OCI-LY3 (cell line): ENCODE measurements around the gene CUX1.
A peak's percentile ranks its signal among the peaks of the same experiment; 100 is the strongest.

Experiments used
- H2AFZ ChIP-seq: fragments of 200-600, 300-600 bp; shearing (Covaris generic); 2 replicates; pipeline ENCODE4 v1.6.0; 2014; ENCODE audit warnings: antibody characterized with exemption, low read depth, low read length
- H3K27ac ChIP-seq: fragments of 200-600, 300-600 bp; sonication (generic); 2 replicates; pipeline ENCODE4 v1.5.1; 2014; ENCODE audit warnings: mild to moderate bottlenecking, low read length, moderate library complexity, mixed read lengths
- H3K27me3 ChIP-seq: fragments of 200-600, 300-600 bp; sonication (generic); 2 replicates; pipeline ENCODE4 v1.6.1; 2014; ENCODE audit warnings: low read depth, low read length, mixed read lengths
- H3K36me3 ChIP-seq: fragments of 200-600, 300-600 bp; sonication (generic); replicated peaks from 2 replicates; pipeline ENCODE3; 2014; ENCODE audit warnings: low read depth, low read length, mixed read lengths
- H3K4me1 ChIP-seq: fragments of 300-600, 200-600 bp; sonication (generic); 2 replicates; pipeline ENCODE4 v1.6.1; 2014; ENCODE audit warnings: low read length, mixed read lengths
- H3K4me2 ChIP-seq: fragments of 200-600, 300-600 bp; sonication (generic); 2 replicates; pipeline ENCODE4 v1.6.1; 2014; ENCODE audit warnings: low read length, mixed read lengths
- H3K4me3 ChIP-seq: fragments of 300-600, 200-600 bp; sonication (generic); 2 replicates; pipeline ENCODE4 v1.5.1; 2014; ENCODE audit warnings: antibody characterized with exemption, mild to moderate bottlenecking, low read length, moderate library complexity
- H3K79me2 ChIP-seq: fragments of 300-600, 200-600 bp; shearing (Covaris generic); 2 replicates; pipeline ENCODE4 v1.6.1; 2014; ENCODE audit warnings: mild to moderate bottlenecking, low read length, mixed read lengths
- H3K9ac ChIP-seq: fragments of 300-600, 200-600 bp; shearing (Covaris generic); 2 replicates; pipeline ENCODE4 v1.6.0; 2014; ENCODE audit warnings: mild to moderate bottlenecking, low read length, moderate library complexity
- H3K9me3 ChIP-seq: fragments of 200-600, 300-600 bp; shearing (Covaris generic); 2 replicates; pipeline ENCODE4 v1.6.1; 2014; ENCODE audit warnings: low read length, mixed read lengths; ENCODE audit not compliant: insufficient read depth
- H4K20me1 ChIP-seq: fragments of 200-600, 300-600 bp; sonication (generic); 2 replicates; pipeline ENCODE4 v1.6.1; 2016; ENCODE audit warnings: low read length, mixed read lengths; ENCODE audit not compliant: insufficient read depth
- CTCF ChIP-seq: fragments of 200-600, 300-600 bp; sonication (generic); IDR thresholded peaks from 2 replicates; pipeline ENCODE4 v1.5.1; 2014; ENCODE audit warnings: antibody characterized with exemption, low read length, low read depth
- EZH2phosphoT487 ChIP-seq: fragments of 200-600 bp; shearing (Covaris generic); IDR thresholded peaks from 2 replicates; pipeline ENCODE4 v1.6.1; 2018; ENCODE audit warnings: antibody characterized with exemption, mixed run types, low read depth

Gene CUX1

GRCh38 chr7:101879565-101879964, 62.1 kb downstream of the CUX1 start:
- TF ChIP-seq EZH2phosphoT487 (no peak), CTCF (no peak)
- Histone ChIP-seq H3K27me3 (no peaks in the 10 kb centered on the region), H4K20me1 (peaks cover 81% of the 10 kb centered on the region), H3K4me1 (peaks cover 6% of the 10 kb centered on the region), H2AFZ (no peak overlapping the region), H3K4me2 (no peak overlapping the region), H3K79me2 (peaks cover 80% of the 10 kb centered on the region), H3K9me3 (no peaks in the 10 kb centered on the region), H3K27ac (no peak overlapping the region), H3K36me3 (no peaks in the 10 kb centered on the region), H3K4me3 (no peak overlapping the region), H3K9ac (no peak overlapping the region)

- Histone ChIP-seq H3K36me3 (no peaks in the 10 kb centered on the region), H3K4me2 (no peak overlapping the region), H3K4me3 (no peak overlapping the region), H4K20me1 (peaks cover 81% of the 10 kb centered on the region), H3K9me3 (no peaks in the 10 kb centered on the region), H3K27me3 (no peaks in the 10 kb centered on the region), H3K4me1 (peaks cover 14% of the 10 kb centered on the region), H3K9ac (no peak overlapping the region), H3K27ac (no peak overlapping the region), H2AFZ (no peak overlapping the region), H3K79me2 (peaks cover 80% of the 10 kb centered on the region)
- TF ChIP-seq EZH2phosphoT487: no peak
- TF ChIP-seq CTCF: no peak
Observed at GRCh38 chr7:101880282-101881054, 63.0 kb downstream of the CUX1 start.

GRCh38 chr7:101882005-101882421, 64.6 kb downstream of the CUX1 start:
- Histone ChIP-seq H4K20me1 (peaks cover 87% of the 10 kb centered on the region), H3K27me3 (no peaks in the 10 kb centered on the region), H3K4me3 (no peak overlapping the region), H3K27ac (no peak overlapping the region), H3K4me2 (no peak overlapping the region), H2AFZ (no peak overlapping the region), H3K79me2 (peaks cover 86% of the 10 kb centered on the region), H3K4me1 (peaks cover 14% of the 10 kb centered on the region), H3K9me3 (no peaks in the 10 kb centered on the region), H3K9ac (no peak overlapping the region), H3K36me3 (no peaks in the 10 kb centered on the region)
- no peak for TF ChIP-seq EZH2phosphoT487
- no peak for TF ChIP-seq CTCF

DNA sequence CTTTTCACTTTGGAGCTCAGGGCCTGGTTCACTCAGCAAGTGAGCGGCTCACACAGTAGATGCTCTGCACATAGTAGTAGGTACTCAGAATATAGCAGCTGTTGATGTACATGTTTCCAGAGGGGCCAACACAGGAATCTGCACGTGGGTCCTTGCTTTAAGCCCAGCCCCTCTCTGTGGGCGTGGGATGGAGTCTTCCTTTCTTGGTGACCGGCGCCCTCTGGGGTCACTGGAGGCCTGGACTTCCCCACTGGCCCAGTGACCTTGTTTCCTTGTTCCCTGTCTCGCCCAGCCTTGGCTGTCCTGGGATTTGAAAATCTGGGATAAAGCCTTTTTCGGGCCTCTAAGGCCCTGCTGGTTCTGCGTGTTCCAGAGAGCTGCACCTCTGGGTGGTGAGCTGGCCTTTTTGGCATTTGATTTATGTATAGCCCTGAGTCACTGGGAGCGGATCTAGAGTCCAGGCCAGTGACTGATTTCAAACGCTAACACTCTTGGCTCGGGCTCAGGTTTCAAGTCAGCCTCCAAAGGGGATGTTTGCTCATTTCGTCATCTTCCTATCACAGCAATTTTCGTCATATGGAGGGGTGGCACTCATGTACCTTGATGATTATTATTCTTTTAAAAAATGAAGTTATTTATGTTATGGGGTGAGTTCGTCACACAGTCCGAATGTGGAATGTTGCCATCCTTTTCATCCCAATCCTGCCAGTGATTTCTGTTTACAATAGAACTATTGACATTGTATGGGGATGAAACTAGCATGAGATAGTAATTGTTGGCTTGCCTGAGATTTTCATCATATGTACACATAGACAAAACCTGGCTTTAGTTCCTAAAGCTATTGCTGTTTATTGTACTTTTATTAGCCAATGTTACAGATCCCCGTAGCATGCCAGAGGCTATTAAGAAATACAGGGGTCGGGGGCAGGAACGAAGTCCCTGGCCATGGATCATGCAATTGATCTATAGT, 65.5 kb downstream of the CUX1 start:
- H3K27me3 ChIP-seq: no peaks in the 10 kb centered on the region
- H4K20me1 ChIP-seq: peaks cover 91% of the 10 kb centered on the region
- H3K79me2 ChIP-seq: peaks cover 82% of the 10 kb centered on the region
- TF ChIP-seq EZH2phosphoT487 (no peak), CTCF (0 out of 2 replicates have a peak, but pooled peaks have one; percentile 13)
- no peak overlapping the region for H3K27ac ChIP-seq
- H3K4me1 ChIP-seq: peaks cover 14% of the 10 kb centered on the region
- H3K36me3 ChIP-seq: no peaks in the 10 kb centered on the region
- H3K9ac ChIP-seq: no peak overlapping the region
- H3K9me3 ChIP-seq: no peaks in the 10 kb centered on the region
- H3K4me3 ChIP-seq: no peak overlapping the region
- no peak overlapping the region for H3K4me2 ChIP-seq
- H2AFZ ChIP-seq: no peak overlapping the region
